Testis (tissue), 2 donors: ENCODE measurements around the gene TRMT61A.

Experiments used
- CTCF ChIP-seq, 3 experiments: fragments of 450-650 bp in 2 of 3; fragments of 200-600 bp in 1 of 3; sonication (generic) in 1 of 3; IDR thresholded peaks; one replicate each; pipeline ENCODE4 v1.5.1; 2016 to 2019; ENCODE audit warnings: antibody characterized with exemption in 3 of 3, mild to moderate bottlenecking in 2 of 3, moderate library complexity in 1 of 3
- POLR2A ChIP-seq: fragments of 450-650 bp; IDR thresholded peaks from one replicate; pipeline ENCODE4 v1.6.1; 2017; ENCODE audit warnings: antibody characterized with exemption, mild to moderate bottlenecking, moderate library complexity

GRCh38 chr14:103563844-103564505, 35.0 kb downstream of the TRMT61A start:
- TF ChIP-seq CTCF (IDR thresholded peaks at IDR 0.05) = no peak
- no peak for TF ChIP-seq POLR2A
